Testis (tissue), 3 donors: ENCODE data around the gene AGR3. TPM values are rescaled to one million over a fixed set of nuclear protein-coding genes. Genes with fewer than 3 reads are reported as not detected.

ENCODE experiments used
- DNase-seq: peaks from one replicate; pipeline ENCODE4 v3.0.0-alpha.2; 2019
- H3K27ac ChIP-seq, 2 donors: fragments of 200-600 bp; sonication (generic); one replicate each; pipeline ENCODE4 v1.5.1; 2019
- H3K27me3 ChIP-seq: fragments of 200-600 bp; sonication (generic); one replicate; pipeline ENCODE4 v1.5.1; 2019
- H3K36me3 ChIP-seq: fragments of 200-600 bp; sonication (generic); one replicate; pipeline ENCODE4 v1.5.1; 2017; ENCODE audit warnings: low read depth; ENCODE audit errors: missing control alignments
- H3K4me1 ChIP-seq: fragments of 200-600 bp; sonication (generic); one replicate; pipeline ENCODE4 v1.5.1; 2019
- H3K4me3 ChIP-seq, 2 donors: fragments of 200-600 bp; sonication (generic); one replicate each; pipeline ENCODE4 v1.5.1; 2017 to 2019
- H3K9me3 ChIP-seq: fragments of 200-600 bp; sonication (generic); one replicate; pipeline ENCODE4 v1.5.1; 2017
- CTCF ChIP-seq, 3 experiments: fragments of 450-650 bp in 2 of 3; fragments of 200-600 bp in 1 of 3; sonication (generic) in 1 of 3; IDR thresholded peaks; one replicate each; pipeline ENCODE4 v1.5.1; 2016 to 2019; ENCODE audit warnings: antibody characterized with exemption in 3 of 3, mild to moderate bottlenecking in 2 of 3, moderate library complexity in 1 of 3
- POLR2A ChIP-seq: fragments of 450-650 bp; IDR thresholded peaks from one replicate; pipeline ENCODE4 v1.6.1; 2017; ENCODE audit warnings: antibody characterized with exemption, mild to moderate bottlenecking, moderate library complexity
- WGBS, 2 donors: methylation state at CpG; one replicate each; pipeline ENCODE4 v1.1.5; 2018; 5-methylcytosine and 5-hydroxymethylcytosine counted together
- intact Hi-C: fragments of 100-400 bp; cut with DNase I; formaldehyde crosslinking; loops from one replicate; pipeline ENCODE4 v1.15.1; 2023; ENCODE audit warnings: low total_unique reads
- polyA plus RNA-seq: library from polyadenylated mRNA; stranded (reverse); fragments of 350-450 nt; fragmentation: Illumina TruSeq; extraction: RNeasy Lipid Tissue Mini Kit (QIAGEN cat#74804); gene quantifications from one replicate; pipeline ENCODE4 v1.2.3, GENCODE V29; 2014; ENCODE audit warnings: low read depth, low replicate concordance; ENCODE audit not compliant: insufficient read depth
- small RNA-seq, 2 donors: library from RNA; depleted of rRNA; stranded (forward); fragments of <200 nt; gene quantifications; one replicate each; pipeline ENCODE3, GENCODE V24; 2016
- total RNA-seq, 2 donors: library from RNA; depleted of rRNA; stranded (reverse); fragments of >200 nt; gene quantifications; one replicate each; pipeline ENCODE4 v1.2.3, GENCODE V29; 2016

AGR3 gene
- total and polyA plus RNA-seq, 3 donors from 2014 or later = 2.0 TPM; not detected in 2

DNA sequence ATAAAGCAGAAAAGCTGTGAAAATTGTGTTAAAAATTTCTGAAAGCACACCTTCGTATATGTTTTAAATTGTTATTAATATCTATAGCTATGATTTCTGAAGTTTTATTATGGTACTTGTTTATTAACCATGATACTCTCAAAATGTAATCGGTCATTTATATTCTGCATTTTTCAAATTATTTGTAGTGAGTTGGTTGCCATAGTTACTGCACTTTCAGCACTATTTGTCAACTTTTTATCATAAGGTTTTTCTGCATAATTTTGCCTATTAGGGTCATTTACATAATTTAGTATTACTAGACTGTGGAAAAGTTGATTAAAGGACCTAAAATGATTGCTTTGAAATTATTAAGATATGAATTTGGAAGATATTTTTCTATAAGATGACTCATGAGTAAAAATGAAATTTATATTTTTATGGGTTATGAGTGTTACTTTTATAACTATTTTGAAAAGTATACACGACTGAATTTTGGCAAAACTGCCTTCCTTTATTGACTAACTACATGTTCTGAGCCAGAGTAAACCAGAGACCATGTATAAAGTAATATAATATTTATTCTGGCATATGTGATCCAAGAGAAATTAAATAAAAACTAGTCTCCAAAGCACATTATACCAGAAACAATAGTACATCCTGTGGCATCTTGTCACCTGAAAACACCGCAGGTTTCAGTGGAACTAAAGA is 69.1 kb downstream of the AGR3 start:
- H3K4me3 ChIP-seq = no peak overlapping the region
- no peaks in the 10 kb centered on the region for H3K4me1 ChIP-seq
- 79 to 85% methylated on average over 4 of the region's 4 CpGs for WGBS, 2 donors
- TF ChIP-seq POLR2A = no peak
- no peak for TF ChIP-seq CTCF (IDR thresholded peaks at IDR 0.05)
- no peaks in the 10 kb centered on the region for H3K27me3 ChIP-seq
- intact Hi-C loops = no loop called here
- no peak for DNase-seq
- no peaks in the 10 kb centered on the region for H3K9me3 ChIP-seq
- no peak overlapping the region for H3K27ac ChIP-seq
- H3K36me3 ChIP-seq = no peaks in the 10 kb centered on the region

DNA sequence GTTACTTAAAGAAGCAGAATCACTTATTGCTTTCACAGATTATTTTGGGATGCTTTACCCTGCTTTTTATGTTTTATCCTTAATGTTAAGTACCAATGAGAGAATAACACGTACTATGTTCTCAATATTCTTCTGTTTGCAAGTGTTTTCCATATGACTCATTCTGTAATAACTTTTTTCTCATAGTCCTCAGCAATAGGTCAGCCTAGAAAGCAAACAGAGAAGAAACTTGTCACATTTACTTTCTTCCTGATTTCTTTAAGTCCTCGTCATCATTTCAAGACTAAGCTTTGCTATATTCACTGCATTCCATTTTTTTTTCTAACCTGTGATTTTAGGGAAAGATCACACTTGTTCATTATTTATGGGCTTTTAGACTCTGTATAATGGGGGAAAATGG is 70.2 kb downstream of the AGR3 start:
- TF ChIP-seq CTCF (IDR thresholded peaks at IDR 0.05) = no peak
- no peak for TF ChIP-seq POLR2A
- H3K4me3 ChIP-seq = no peak overlapping the region
- no peak for DNase-seq
- 74 to 90% methylated on average over 2 of the region's 2 CpGs for WGBS, 2 donors
- intact Hi-C loops = no loop called here
- no peaks in the 10 kb centered on the region for H3K4me1 ChIP-seq
- no peaks in the 10 kb centered on the region for H3K27me3 ChIP-seq
- no peaks in the 10 kb centered on the region for H3K36me3 ChIP-seq
- H3K27ac ChIP-seq = no peak overlapping the region
- H3K9me3 ChIP-seq = no peaks in the 10 kb centered on the region

DNA sequence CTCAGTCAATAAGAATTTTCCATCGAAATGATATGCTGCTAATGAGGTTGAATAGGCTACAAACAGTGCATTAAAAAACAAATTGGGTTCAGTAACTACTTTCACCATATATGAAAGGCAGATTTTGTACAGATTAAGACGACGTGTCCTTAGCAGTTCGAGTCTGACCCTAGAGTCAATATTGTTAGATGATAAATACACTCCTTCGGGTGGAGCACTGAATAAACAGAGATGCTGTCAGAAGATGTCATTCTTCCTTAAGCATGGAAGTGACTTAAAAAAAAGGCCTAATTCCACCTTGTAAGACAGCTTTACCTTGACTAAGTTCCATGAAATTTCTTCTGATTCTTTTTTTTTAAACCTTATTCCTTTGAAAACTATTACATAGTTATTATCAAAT is 71.2 kb downstream of the AGR3 start:
- no peak overlapping the region for H3K27ac ChIP-seq
- H3K36me3 ChIP-seq = no peaks in the 10 kb centered on the region
- H3K4me3 ChIP-seq = no peak overlapping the region
- H3K27me3 ChIP-seq = no peaks in the 10 kb centered on the region
- TF ChIP-seq CTCF (IDR thresholded peaks at IDR 0.05) = no peak
- TF ChIP-seq POLR2A = no peak
- H3K9me3 ChIP-seq = no peaks in the 10 kb centered on the region
- 89 to 92% methylated on average over 5 of the region's 5 CpGs for WGBS, 2 donors
- intact Hi-C loops = no loop called here
- no peaks in the 10 kb centered on the region for H3K4me1 ChIP-seq
- no peak for DNase-seq

DNA sequence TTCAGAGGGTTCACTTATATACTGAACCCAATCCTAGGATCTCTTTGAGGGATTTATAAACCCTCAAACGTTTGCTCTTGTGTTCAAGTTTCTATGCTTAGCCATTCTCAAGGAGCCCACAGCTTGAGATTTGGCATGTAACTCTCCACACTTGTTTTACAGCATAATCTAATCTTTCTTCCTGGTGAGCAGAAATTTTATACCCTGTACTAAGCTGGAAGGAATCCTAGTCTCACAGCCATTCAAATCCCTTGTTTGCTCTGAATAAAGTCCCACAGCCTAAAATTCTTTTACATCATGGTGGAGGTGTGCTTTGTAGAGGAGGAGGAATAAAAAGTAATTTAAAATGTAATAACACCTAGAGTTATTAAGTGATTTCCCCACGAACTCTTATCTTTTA is 71.7 kb downstream of the AGR3 start:
- H3K4me3 ChIP-seq = no peak overlapping the region
- TF ChIP-seq CTCF (IDR thresholded peaks at IDR 0.05) (no peak), POLR2A (no peak)
- no peak overlapping the region for H3K27ac ChIP-seq
- no peaks in the 10 kb centered on the region for H3K4me1 ChIP-seq
- H3K36me3 ChIP-seq = no peaks in the 10 kb centered on the region
- WGBS, 2 donors = 68 to 69% methylated on average over 2 of the region's 2 CpGs
- H3K27me3 ChIP-seq = no peaks in the 10 kb centered on the region
- intact Hi-C loops = no loop called here
- DNase-seq = no peak
- no peaks in the 10 kb centered on the region for H3K9me3 ChIP-seq

Small RNA genes within 50 kb of the gene (small RNA-seq; reads per million reads assigned to genes)
- gene AC098592.2 = 0 reads per million in 2 donors

Other genes starting within 250 kb of the AGR3 start
- gene ANKMY2, start 236.2 kb downstream of the AGR3 start, total RNA-seq = 10 to 100 TPM; 13.4 to 17.0 TPM
- gene ANKMY2, start 236.2 kb downstream of the AGR3 start, polyA plus RNA-seq = 17.5 TPM
- 10 to 100 TPM; 25.8 to 36.5 TPM for gene BZW2, start 235.8 kb downstream of the AGR3 start, total RNA-seq
- 23.2 TPM for gene BZW2, start 235.8 kb downstream of the AGR3 start, polyA plus RNA-seq
- 10 to 100 TPM; 10.6 to 13.0 TPM for gene TSPAN13, start 128.2 kb downstream of the AGR3 start, total RNA-seq
- 10.0 TPM for gene TSPAN13, start 128.2 kb downstream of the AGR3 start, polyA plus RNA-seq
- gene AGR2, start 77.0 kb downstream of the AGR3 start, total RNA-seq = under 1 TPM in 1 of 2 donors, not detected in 1; 0.16 TPM
- 1.5 TPM for gene AGR2, start 77.0 kb downstream of the AGR3 start, polyA plus RNA-seq